ENCODE data around the gene MCM3. TPM values are rescaled to one million over a fixed set of nuclear protein-coding genes. Genes with fewer than 3 reads are reported as not detected.

The MCM3 gene
- total and polyA plus RNA-seq, 2 donors from 2014 or later: 19.7 to 40.9 TPM

GRCh38 chr6:52317841-52318581 lies 33.5 kb upstream of the MCM3 start:
- Histone ChIP-seq H3K4me3 (ENCODE audit: low read length in 3 of 3) (no peak overlapping the region), H3K4me1 (ENCODE audit: control insufficient read depth in 2 of 3, insufficient read depth in 2 of 3, low read depth in 1 of 3, low read length in 3 of 3) (no peaks in the 10 kb centered on the region), H3K27me3 (ENCODE audit: control insufficient read depth, insufficient read depth, low read length) (no peaks in the 10 kb centered on the region), H3K9ac (ENCODE audit: low read length in 3 of 3) (no peak overlapping the region), H3K9me3 (ENCODE audit: control insufficient read depth in 2 of 3, insufficient read depth in 1 of 3, low read length in 3 of 3) (no peaks in the 10 kb centered on the region), H3K27ac (ENCODE audit: low read depth in 2 of 2, low read length in 2 of 2) (no peak overlapping the region), H3K36me3 (ENCODE audit: control insufficient read depth in 2 of 3, insufficient read depth in 3 of 3, low read length in 3 of 3) (no peaks in the 10 kb centered on the region)
- intact Hi-C loops (cut with DNase I): no loop called here
- TF ChIP-seq CTCF (IDR thresholded peaks at IDR 0.05; ENCODE audit: borderline replicate concordance, extremely low read depth, insufficient read depth): no peak
- FAIRE-seq (no peak), DNase-seq (no peak)

GRCh38 chr6:52317211-52317610 lies 32.7 kb upstream of the MCM3 start:
- Histone ChIP-seq H3K9me3 (ENCODE audit: control insufficient read depth in 2 of 3, insufficient read depth in 1 of 3, low read length in 3 of 3) (no peaks in the 10 kb centered on the region), H3K4me3 (ENCODE audit: low read length in 3 of 3) (no peak overlapping the region), H3K27ac (ENCODE audit: low read depth in 2 of 2, low read length in 2 of 2) (no peak overlapping the region), H3K4me1 (ENCODE audit: control insufficient read depth in 2 of 3, insufficient read depth in 2 of 3, low read depth in 1 of 3, low read length in 3 of 3) (no peaks in the 10 kb centered on the region), H3K27me3 (ENCODE audit: control insufficient read depth, insufficient read depth, low read length) (no peaks in the 10 kb centered on the region), H3K9ac (ENCODE audit: low read length in 3 of 3) (no peak overlapping the region), H3K36me3 (ENCODE audit: control insufficient read depth in 2 of 3, insufficient read depth in 3 of 3, low read length in 3 of 3) (no peaks in the 10 kb centered on the region)
- intact Hi-C loops (cut with DNase I): no loop called here
- TF ChIP-seq CTCF (IDR thresholded peaks at IDR 0.05; ENCODE audit: borderline replicate concordance, extremely low read depth, insufficient read depth): no peak
- no peak for DNase-seq
- no peak for FAIRE-seq

- Histone ChIP-seq H3K36me3 (ENCODE audit: control insufficient read depth in 2 of 3, insufficient read depth in 3 of 3, low read length in 3 of 3) (no peaks in the 10 kb centered on the region), H3K9me3 (ENCODE audit: control insufficient read depth in 2 of 3, insufficient read depth in 1 of 3, low read length in 3 of 3) (no peaks in the 10 kb centered on the region), H3K9ac (ENCODE audit: low read length in 3 of 3) (no peak overlapping the region), H3K4me1 (ENCODE audit: control insufficient read depth in 2 of 3, insufficient read depth in 2 of 3, low read depth in 1 of 3, low read length in 3 of 3) (no peaks in the 10 kb centered on the region), H3K4me3 (ENCODE audit: low read length in 3 of 3) (no peak overlapping the region), H3K27ac (ENCODE audit: low read depth in 2 of 2, low read length in 2 of 2) (no peak overlapping the region), H3K27me3 (ENCODE audit: control insufficient read depth, insufficient read depth, low read length) (no peaks in the 10 kb centered on the region)
- TF ChIP-seq CTCF (IDR thresholded peaks at IDR 0.05; ENCODE audit: borderline replicate concordance, extremely low read depth, insufficient read depth): no peak
- intact Hi-C loops (cut with DNase I): no loop called here
- FAIRE-seq: no peak
- no peak for DNase-seq
Measured at GRCh38 chr6:52314752-52315151, 30.2 kb upstream of the MCM3 start.

- no peak overlapping the region for H3K27ac ChIP-seq (ENCODE audit: low read depth in 2 of 2, low read length in 2 of 2)
- H3K36me3 ChIP-seq (ENCODE audit: control insufficient read depth in 2 of 3, insufficient read depth in 3 of 3, low read length in 3 of 3): no peaks in the 10 kb centered on the region
- H3K27me3 ChIP-seq (ENCODE audit: control insufficient read depth, insufficient read depth, low read length): no peaks in the 10 kb centered on the region
- no peak for TF ChIP-seq CTCF (IDR thresholded peaks at IDR 0.05; ENCODE audit: borderline replicate concordance, extremely low read depth, insufficient read depth)
- intact Hi-C loops (cut with DNase I): no loop called here
- no peak for DNase-seq
- H3K9me3 ChIP-seq (ENCODE audit: control insufficient read depth in 2 of 3, insufficient read depth in 1 of 3, low read length in 3 of 3): no peaks in the 10 kb centered on the region
- no peaks in the 10 kb centered on the region for H3K4me1 ChIP-seq (ENCODE audit: control insufficient read depth in 2 of 3, insufficient read depth in 2 of 3, low read depth in 1 of 3, low read length in 3 of 3)
- no peak overlapping the region for H3K9ac ChIP-seq (ENCODE audit: low read length in 3 of 3)
- H3K4me3 ChIP-seq (ENCODE audit: low read length in 3 of 3): no peak overlapping the region
- FAIRE-seq: no peak
Measured at GRCh38 chr6:52312461-52312860, 27.9 kb upstream of the MCM3 start.
